ENCODE data around the gene ZNF343.

Gene ZNF343

GRCh38 chr20:2470423-2471193 is 38.1 kb downstream of the ZNF343 start, which contains the start of gene SNRPB:
Gene SNRPB (minus strand): TSS chr20:2470789. CDS start chr20:2470690, 99 bp downstream.
- DNase-seq, result peak; percentile 96

DNA sequence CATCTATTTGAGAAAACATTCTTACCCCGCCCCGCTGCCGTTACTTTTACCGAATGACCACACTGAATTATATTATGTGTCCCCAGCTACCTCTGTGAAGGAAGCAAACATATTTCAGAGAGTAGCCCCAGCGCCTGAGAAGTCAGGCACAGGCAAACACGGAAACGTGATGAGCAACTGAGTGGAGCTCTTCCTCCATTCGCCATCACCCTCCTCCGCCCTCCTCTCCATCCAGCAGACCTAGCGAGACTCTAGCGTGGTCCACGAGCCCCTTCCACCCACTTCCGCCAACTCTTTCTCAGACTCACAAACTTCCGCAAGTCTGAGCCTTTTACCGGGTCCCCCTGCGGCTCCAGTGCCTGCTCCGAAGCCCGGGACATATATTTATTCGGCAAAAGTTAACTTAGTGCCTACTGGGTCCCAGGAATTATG is 38.7 kb downstream of the ZNF343 start:
- peak; percentile 49 to 61 for DNase-seq

DNA sequence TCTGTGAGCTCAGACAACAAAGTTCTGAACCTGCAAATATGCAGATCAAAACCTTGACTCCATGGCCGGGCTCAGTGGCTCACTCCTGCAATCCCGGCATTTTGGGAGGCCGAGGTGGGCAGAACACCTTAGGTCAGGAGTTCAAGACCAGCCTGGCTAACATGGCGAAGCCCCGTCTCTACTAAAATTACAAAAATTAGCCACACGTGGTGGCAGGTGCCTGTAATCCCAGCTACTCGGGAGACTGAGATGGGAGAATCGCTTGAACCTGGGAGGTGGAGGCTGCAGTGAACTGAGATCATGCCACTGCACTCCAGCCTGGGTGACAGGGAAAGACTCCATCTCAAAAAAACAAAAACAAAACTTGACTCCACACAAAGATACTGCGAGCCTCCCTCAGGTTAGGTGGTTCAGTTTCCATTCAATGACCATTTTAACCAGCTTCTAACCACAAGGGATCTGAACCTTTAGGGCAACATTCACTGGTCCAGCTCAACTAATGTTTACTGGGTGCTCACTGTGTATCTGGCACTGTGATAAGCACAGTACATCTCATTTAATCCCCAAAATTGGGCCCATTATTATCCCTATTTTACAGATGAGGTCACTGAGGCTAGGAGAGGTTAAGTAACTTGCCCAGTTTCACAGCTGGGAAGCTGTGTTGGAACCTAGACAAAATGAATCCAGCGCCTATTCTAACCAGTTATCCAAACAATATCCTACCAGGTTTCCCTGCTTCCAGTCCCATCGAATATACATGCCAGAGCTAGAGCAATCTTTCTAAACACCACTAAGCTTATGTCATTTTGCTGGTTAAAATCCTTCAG is 39.9 kb downstream of the ZNF343 start:
- no peak for DNase-seq

- no peak for DNase-seq
These were observed 41.3 kb downstream of the ZNF343 start for GRCh38 chr20:2467412-2467811.

DNA sequence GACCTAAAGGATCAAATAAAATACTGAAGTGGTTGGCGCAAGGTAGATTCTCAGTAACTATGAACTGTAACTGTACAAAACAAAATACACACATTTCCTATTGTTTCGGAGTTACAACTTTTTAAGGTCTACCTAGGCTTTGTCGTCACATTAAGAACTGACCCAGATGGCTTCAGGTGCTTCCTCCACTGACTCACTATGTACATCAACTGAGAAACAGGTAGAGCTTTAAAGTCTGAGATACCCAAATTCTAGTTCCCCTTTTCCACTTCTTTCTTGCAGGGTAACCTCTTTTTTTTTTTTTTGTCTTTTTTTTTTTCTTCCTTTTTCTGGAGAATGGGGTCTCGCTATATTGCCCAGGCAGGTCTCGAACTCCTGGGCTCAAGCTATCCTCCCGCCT is 43.6 kb downstream of the ZNF343 start:
- no peak for DNase-seq

DNA sequence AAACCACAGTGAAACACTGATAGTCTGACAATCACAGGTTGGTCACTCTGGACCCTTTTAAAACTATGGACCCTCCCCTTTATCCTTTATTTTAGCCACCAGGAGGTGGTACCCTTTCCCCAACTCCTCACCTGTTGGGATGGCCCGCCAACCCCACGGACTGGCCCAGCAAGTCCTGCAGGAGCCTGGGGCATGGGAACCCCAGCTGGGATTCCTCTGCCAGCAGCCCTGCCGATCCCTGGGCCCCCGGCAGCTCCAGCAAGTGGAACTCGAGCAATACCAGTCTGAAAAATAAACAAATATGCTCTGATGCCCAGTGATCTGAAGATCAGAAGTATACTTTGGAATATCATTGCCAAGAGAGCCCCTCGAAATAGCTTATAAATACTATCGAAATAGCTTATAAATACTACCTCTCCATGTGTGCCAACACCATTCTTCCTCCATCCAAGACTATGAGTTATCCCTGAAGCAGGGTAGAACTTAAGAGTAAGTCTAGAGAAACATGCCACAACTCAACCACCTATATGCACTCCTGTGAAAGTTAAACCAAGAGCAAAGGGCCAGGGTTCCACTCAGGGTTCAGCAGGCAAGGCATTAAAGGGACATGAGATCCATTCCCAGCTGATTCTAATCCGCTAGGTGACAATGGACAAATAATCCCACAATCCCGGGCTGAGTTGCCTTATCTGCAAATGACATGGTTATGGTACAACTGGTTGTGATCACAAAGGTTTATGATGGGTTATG is 44.9 kb downstream of the ZNF343 start:
- DNase-seq, result no peak

DNA sequence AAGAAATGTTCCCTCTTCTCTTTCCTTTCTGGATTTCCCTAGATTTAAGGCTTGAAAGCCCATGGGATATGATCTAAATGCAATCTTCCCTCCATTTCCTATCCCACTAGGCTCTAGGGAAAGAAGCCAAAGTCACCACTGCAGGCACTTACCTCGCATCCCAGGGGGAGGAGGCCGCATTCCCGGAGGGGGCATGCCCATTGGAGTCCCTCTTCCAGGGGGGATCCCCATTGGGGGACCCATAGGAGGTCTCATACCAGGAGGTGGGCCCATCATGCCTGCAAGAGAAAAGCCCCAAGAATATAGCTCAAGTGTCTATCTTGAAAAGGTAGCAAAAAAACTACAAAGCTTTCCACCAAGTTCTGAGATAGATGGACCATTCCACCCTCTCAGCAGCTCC is 46.2 kb downstream of the ZNF343 start:
- DNase-seq, result no peak

GRCh38 chr20:2460752-2461424 is 47.8 kb downstream of the ZNF343 start:
- DNase-seq, result no peak

- no peak for DNase-seq
These were observed 48.5 kb downstream of the ZNF343 start for GRCh38 chr20:2459981-2460751.

- DNase-seq, result no peak
These were observed 49.7 kb downstream of the ZNF343 start for GRCh38 chr20:2458919-2459499.

DNA sequence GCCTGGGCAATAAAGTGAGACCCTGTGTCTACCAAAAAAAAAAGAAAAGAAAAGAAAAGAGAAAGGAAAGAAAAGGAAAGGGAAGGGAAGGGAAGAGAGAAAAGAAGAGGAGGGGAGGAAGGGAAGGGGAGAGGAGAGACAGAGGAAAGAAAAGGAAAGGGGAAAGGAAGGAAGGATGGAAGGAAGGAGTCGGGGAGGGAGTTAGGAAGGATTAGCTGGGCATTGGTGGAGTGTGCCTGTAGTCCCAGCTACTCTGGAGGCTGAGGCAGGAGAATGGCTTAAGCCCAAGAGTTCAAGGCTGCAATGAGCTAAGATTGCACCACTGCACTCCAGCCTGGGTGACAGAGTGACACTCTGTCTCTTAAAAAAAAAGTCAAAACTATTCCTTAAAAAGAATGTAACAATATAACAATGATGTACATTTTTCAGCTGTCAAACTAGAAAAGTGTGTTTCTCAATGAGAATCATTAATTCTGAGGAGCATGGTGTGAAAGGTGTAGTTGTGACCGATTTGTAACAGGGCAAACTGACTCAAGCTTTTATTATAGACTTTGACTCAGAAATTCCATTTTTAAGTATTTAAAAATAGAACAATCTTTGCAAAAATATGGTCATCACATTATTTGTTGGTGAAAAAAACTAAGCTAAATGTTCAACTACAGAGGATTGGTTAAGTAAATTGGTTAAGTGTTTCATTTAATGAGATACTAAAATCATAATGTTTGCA is 52.8 kb downstream of the ZNF343 start:
- DNase-seq, result no peak

GRCh38 chr20:2453792-2454191 is 54.9 kb downstream of the ZNF343 start:
- DNase-seq, result no peak

DNA sequence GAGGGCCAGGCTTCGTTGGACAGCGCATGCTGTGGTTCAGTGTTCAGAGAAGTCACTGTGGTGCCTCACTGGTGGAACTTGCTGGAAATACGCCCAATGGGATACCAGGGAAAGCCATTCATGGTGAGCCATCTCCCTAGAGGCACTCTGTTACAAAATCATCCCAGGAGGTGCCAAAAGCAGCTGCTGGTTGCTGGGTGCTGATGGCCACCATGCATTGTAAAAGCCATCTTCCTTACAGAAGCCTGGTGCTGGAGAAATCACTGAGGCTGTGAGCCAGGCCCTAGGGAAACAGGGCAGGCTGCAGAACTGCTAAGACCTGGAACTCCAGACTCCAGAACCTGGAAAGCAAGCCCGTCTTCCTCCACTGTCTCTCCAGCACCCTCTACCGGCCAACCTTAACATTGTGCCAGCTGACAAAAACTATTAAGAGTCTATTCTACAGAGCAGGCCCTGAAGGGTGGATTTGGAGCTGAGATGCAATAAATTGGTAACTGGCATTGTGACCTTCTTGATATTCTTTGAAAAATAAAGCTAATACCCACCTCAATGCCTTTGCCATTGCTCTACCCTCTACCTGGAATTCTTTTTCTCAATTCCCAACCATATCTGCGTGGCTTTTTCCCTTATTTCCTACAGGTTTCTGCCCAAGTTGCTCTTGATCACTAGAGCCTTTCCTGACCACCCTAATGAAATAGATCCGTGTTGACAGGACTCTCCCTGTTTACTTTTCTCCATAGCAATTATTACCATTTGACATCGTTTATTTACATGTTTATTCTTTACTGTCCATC is 56.6 kb downstream of the ZNF343 start:
- DNase-seq, result peak; percentile 58 to 60

GRCh38 chr20:2451422-2451821 is 57.3 kb downstream of the ZNF343 start:
- no peak for DNase-seq

- DNase-seq, result peak in 1 of 2 experiments; percentile 11
These were observed 59.3 kb downstream of the ZNF343 start for GRCh38 chr20:2449386-2449785.

GRCh38 chr20:2446845-2447244 is 61.9 kb downstream of the ZNF343 start:
- no peak for DNase-seq

All from activated CD4-positive, alpha-beta T cell treated with anti-CD3 and anti-CD28 coated beads, Interleukin-2, amount 50 U/mL, for 4 hours (primary cell).